ENCODE results near the gene ATP1B4. TPM values are rescaled to one million over a fixed set of nuclear protein-coding genes. Genes with fewer than 3 reads are reported as not detected.

Gene ATP1B4
- polyA plus RNA-seq (not detected in 3 replicates), polyA minus RNA-seq (not detected in 3 replicates)
- not detected for polyA plus RNA-seq (2011; ENCODE audit: low read depth)
- polyA plus RNA-seq (2011; cell fraction: cytosol; rRNA removed), result not detected in 2 replicates
- polyA plus RNA-seq (2011; cell fraction: nucleus; rRNA removed), result not detected in 2 replicates
- not detected in 2 replicates for polyA plus RNA-seq (2012; ENCODE audit: low replicate concordance)
- not detected for polyA minus RNA-seq (2011; cell fraction: cytosol; rRNA and poly(A)+ RNA removed)
- polyA minus RNA-seq (2011; cell fraction: nucleus; rRNA and poly(A)+ RNA removed), result not detected in 2 replicates

- Histone ChIP-seq H3K36me3 (ENCODE audit: control insufficient read depth in 2 of 2, extremely low read depth in 1 of 2, insufficient read depth in 2 of 2, low read length in 2 of 2) (no peaks in the 10 kb centered on the region), H3K9me3 (ENCODE audit: control insufficient read depth, low read depth, low read length) (no peaks in the 10 kb centered on the region), H3K79me2 (ENCODE audit: control insufficient read depth, insufficient read depth, low read length) (no peaks in the 10 kb centered on the region), H3K27me3 (ENCODE audit: control insufficient read depth, extremely low read depth, insufficient read depth, low read length) (no peaks in the 10 kb centered on the region), H3K27ac (ENCODE audit: control insufficient read depth, insufficient read depth, low read length) (no peak within 1 kb of the TSS), H3K4me1 (ENCODE audit: control insufficient read depth, extremely low read depth, insufficient read depth, low read length) (no peaks in the 10 kb centered on the region), H2AFZ (ENCODE audit: control insufficient read depth, low read length) (no peak within 1 kb of the TSS), H3K4me2 (ENCODE audit: control insufficient read depth, extremely low read depth, insufficient read depth, low read depth, low read length) (no peak within 1 kb of the TSS), H3K4me3 (ENCODE audit: control insufficient read depth in 2 of 3, extremely low read depth in 1 of 3, insufficient read depth in 2 of 3, low read depth in 1 of 3, low read length in 3 of 3) (no peak within 1 kb of the TSS), H4K20me1 (ENCODE audit: control insufficient read depth, extremely low read depth, insufficient read depth, low read length) (no peaks in the 10 kb centered on the region), H3K9me1 (ENCODE audit: control insufficient read depth, extremely low read depth, insufficient read depth, low read length) (no peaks in the 10 kb centered on the region), H3K9ac (ENCODE audit: control insufficient read depth, extremely low read depth, insufficient read depth, low read length) (no peak within 1 kb of the TSS)
- no peak for FAIRE-seq
- TF ChIP-seq EZH2 (IDR thresholded peaks at IDR 0.05; ENCODE audit: low read length), result no peak
- no peak for TF ChIP-seq CTCF (optimal IDR thresholded peaks at IDR 0.05 in 1 of 3, IDR thresholded peaks at IDR 0.05 in 1 of 3, conservative IDR thresholded peaks at IDR 0.05 in 1 of 3; ENCODE audit: extremely low read depth in 1 of 3, insufficient read depth in 2 of 3, low read length in 3 of 3)
- dilution Hi-C loops (cut with MboI; ENCODE audit: extremely low pct_ligation_motif_present, low sequenced_read_pairs), result no loop called here
- DNase-seq (ENCODE audit: low read depth, low spot score), result no peak
These were observed at the start of gene ATP1B4 for GRCh38 chrX:120361764-120362305. Gene ATP1B4, plus strand, starts transcription at chrX:120362089. Its CDS starts 80 bp downstream, at chrX:120362169.

- Histone ChIP-seq H3K79me2 (ENCODE audit: control insufficient read depth, insufficient read depth, low read length) (no peaks in the 10 kb centered on the region), H3K4me2 (ENCODE audit: control insufficient read depth, extremely low read depth, insufficient read depth, low read depth, low read length) (no peak overlapping the region), H3K4me3 (ENCODE audit: control insufficient read depth in 2 of 3, extremely low read depth in 1 of 3, insufficient read depth in 2 of 3, low read depth in 1 of 3, low read length in 3 of 3) (no peak overlapping the region), H3K4me1 (ENCODE audit: control insufficient read depth, extremely low read depth, insufficient read depth, low read length) (peaks cover 11% of the 10 kb centered on the region), H4K20me1 (ENCODE audit: control insufficient read depth, extremely low read depth, insufficient read depth, low read length) (no peaks in the 10 kb centered on the region), H3K27ac (ENCODE audit: control insufficient read depth, insufficient read depth, low read length) (no peak overlapping the region), H3K36me3 (ENCODE audit: control insufficient read depth in 2 of 2, extremely low read depth in 1 of 2, insufficient read depth in 2 of 2, low read length in 2 of 2) (no peaks in the 10 kb centered on the region), H3K9me1 (ENCODE audit: control insufficient read depth, extremely low read depth, insufficient read depth, low read length) (no peaks in the 10 kb centered on the region), H2AFZ (ENCODE audit: control insufficient read depth, low read length) (no peak overlapping the region), H3K27me3 (ENCODE audit: control insufficient read depth, extremely low read depth, insufficient read depth, low read length) (peaks cover 7% of the 10 kb centered on the region), H3K9me3 (ENCODE audit: control insufficient read depth, low read depth, low read length) (peaks cover 2% of the 10 kb centered on the region), H3K9ac (ENCODE audit: control insufficient read depth, extremely low read depth, insufficient read depth, low read length) (no peak overlapping the region)
- dilution Hi-C loops (cut with MboI; ENCODE audit: extremely low pct_ligation_motif_present, low sequenced_read_pairs), result no loop called here
- peak; percentile 28 for DNase-seq (ENCODE audit: low read depth, low spot score)
- FAIRE-seq, result no peak
- no peak for TF ChIP-seq CTCF (optimal IDR thresholded peaks at IDR 0.05 in 1 of 3, IDR thresholded peaks at IDR 0.05 in 1 of 3, conservative IDR thresholded peaks at IDR 0.05 in 1 of 3; ENCODE audit: extremely low read depth in 1 of 3, insufficient read depth in 2 of 3, low read length in 3 of 3)
- TF ChIP-seq EZH2 (IDR thresholded peaks at IDR 0.05; ENCODE audit: low read length), result no peak
These were observed 46.1 kb upstream of the ATP1B4 start for GRCh38 chrX:120315776-120316175.

All from keratinocyte (primary cell).